Skin of body (tissue), 3 donors: Measurements from ENCODE around the gene EPHA8. TPM values are rescaled to one million over a fixed set of nuclear protein-coding genes. Genes with fewer than 3 reads are reported as not detected.

ENCODE experiments used
- DNase-seq: peaks from one replicate; lab custom pipeline; 2025; lab: John Stamatoyannopoulos, UW
- small RNA-seq: library from RNA; depleted of rRNA; stranded (forward); fragments of <200 nt; gene quantifications from one replicate; pipeline ENCODE3, GENCODE V24; 2014; ENCODE audit warnings: low replicate concordance
- total RNA-seq: library from RNA; depleted of rRNA; stranded (reverse); fragments of >200 nt; gene quantifications from one replicate; pipeline ENCODE4 v1.2.3, GENCODE V29; 2014

Gene EPHA8
- total RNA-seq, 1 donor from 2014 or later: not detected

DNA sequence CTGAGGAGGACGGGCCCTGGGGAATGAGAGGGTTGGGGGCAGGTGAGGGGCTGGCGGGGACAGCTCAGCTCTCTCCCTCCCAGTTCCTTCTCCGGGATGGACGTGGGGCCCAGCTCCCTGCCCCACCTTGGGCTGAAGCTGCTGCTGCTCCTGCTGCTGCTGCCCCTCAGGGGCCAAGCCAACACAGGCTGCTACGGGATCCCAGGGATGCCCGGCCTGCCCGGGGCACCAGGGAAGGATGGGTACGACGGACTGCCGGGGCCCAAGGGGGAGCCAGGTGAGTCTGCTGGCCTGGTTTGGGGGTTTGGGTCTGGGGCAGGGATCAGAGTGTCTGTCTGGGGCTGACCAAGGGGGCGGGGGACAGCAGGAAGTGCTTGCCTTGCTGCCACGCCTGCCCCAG, 80.6 kb downstream of the EPHA8 start:
- no peak for DNase-seq

DNA sequence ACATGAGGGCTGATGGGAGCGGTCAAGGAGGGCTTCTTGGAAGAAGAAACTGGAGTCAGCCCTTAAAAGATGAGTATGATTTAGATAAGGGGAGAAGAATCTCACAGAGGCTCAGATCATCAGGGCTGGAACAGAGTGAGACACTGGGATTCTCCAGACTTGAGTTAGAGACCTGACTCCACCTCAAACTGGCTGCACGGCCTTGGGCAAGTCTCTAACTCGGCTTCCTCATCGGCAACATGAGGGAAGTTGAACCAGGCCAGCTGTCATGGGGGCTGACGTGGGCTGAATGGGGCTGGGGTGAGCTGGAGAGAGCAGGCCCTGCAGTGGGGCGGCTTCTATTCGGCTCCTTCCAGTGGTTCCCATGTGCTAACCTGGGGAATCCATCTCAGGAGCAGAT, 82.6 kb downstream of the EPHA8 start:
- no peak for DNase-seq

DNA sequence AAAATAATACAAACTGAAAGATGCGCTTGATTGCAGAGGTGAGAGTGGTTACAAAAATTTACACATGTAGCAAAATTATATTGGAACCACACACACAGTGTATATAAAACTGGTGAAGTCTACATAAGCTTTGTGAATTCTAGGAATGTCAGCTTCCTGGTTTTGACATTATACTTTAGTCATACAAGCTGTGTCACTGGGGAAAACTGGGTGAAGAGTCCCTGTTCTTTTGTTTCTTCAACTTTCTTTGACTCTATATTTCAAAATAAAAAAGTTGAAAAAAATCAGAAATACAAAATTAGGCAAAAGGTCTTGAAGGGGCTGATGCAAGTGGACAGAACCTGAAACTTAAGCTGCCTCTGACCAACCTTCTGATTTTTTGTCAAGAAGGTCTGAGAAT, 83.1 kb downstream of the EPHA8 start:
- no peak for DNase-seq

- no peak for DNase-seq
These were observed 86.9 kb downstream of the EPHA8 start for GRCh38 chr1:22650089-22650693.

- DNase-seq: no peak
These were observed 88.9 kb downstream of the EPHA8 start for GRCh38 chr1:22651941-22652856.

- DNase-seq: no peak
These were observed 89.6 kb downstream of the EPHA8 start, which contains the start of gene C1QB for GRCh38 chr1:22652881-22653316. Gene C1QB (plus strand): TSS chr1:22653236. CDS start chr1:22659463, 6,227 bp downstream.

Small RNA genes lying within 50 kb of the gene (small RNA-seq; reads per million reads assigned to genes)
- not detected for gene MIR6127

Other genes with a start within 250 kb of the EPHA8 start
- 11.2 TPM for gene ZBTB40, start 111.6 kb upstream of the EPHA8 start, total RNA-seq
- 37.7 TPM for gene C1QA, start 73.1 kb downstream of the EPHA8 start, total RNA-seq
- 24.7 TPM for gene C1QC, start 80.1 kb downstream of the EPHA8 start, total RNA-seq
- 14.1 TPM for gene C1QB, start 89.7 kb downstream of the EPHA8 start, total RNA-seq
- gene EPHB2, start 147.3 kb downstream of the EPHA8 start, total RNA-seq: 13.6 TPM